ENCODE data around the gene VSIG10L.

Gene VSIG10L

DNA sequence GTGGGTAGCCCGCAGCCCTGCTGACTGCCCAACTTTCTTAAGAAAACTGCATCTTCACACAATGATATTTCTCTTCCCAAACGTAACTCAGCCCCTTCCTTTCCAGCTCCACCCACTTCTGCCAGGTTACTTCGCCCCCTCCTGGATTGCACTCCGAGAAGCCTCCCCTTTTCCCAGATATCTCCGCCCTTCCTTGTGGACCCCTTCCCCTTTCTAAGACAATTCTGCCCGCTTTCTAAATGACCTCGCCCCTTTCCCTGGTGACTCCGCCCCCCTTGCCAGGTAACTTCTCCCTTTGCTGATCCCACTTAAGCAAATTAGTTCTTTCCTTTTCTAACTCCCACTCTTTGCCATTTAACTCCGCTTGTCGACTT is 2.6 kb downstream of the VSIG10L start:
- DNase-seq (ENCODE audit: low read depth in 2 of 3, low spot score in 1 of 3): no peak

DNA sequence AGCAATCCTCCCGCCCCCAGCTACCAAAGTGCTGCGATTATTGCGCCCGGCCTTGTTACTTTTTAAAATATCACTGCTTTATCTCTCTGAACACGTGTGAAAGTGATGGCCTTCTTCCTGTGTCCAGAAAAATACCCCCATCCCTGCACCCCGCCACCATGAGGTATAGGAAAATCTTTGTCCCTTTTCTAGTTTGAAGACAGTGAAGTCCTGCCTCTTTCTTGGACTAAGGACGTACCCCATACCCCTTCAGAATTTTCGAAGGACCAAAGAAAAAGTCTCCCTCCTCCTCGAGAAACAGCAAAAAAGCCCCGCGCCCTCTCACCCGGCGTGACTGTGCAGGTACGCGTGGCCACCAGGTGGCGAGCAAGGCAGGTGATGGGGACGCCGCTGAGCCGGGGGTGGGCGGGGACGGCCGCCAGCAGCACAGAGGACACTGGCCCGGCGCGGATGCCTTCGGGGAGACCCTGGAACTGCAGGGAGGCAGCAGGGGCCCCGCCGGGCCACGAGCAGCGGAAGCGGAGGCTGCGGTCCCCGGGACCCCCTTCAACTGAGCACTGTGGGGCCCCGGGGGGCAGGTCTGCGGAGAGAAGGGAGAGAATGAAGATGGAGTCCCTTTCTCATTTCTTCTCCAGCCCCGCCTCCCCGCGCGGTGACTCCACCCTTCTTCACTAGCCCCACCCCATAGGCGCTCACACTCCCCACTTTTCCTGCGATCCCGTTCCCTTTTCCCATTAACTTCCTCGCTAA is 3.2 kb downstream of the VSIG10L start:
- DNase-seq (ENCODE audit: low read depth in 2 of 3, low spot score in 1 of 3): peak; percentile 78 to 87 (median 83)

DNA sequence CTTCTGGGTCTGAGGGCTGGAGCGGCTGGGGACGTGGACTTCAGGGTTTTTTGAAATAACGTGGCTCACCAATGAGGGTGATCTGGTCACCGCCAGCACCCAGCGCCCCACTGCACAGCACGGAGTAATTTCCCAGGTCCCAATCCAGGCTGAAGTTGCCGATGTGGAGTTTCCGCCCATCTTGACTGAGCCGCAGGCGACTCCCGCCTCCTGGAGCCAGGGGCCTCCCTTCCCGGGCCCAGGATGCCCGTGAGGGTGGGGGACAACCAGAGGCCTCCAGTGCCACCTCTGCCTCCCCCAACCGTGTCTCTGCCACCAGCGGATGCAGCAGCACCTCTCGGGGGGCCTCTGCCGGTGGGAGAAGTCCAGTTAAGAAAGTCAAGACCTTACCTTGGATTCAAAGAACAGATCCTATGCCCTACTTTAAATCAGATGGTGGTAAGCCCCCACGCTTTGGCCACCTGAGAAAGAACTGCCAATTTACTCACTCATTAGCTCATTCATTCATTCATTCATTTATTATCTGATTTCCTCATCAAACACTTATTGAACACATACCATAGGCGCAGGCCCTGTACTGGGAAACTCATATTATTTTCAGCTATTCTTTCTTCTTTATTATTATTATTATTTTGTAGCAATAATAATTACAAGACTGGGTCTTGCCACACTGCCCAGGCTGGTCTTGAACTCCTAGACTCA is 3.9 kb downstream of the VSIG10L start:
- no peak for DNase-seq (ENCODE audit: low read depth in 2 of 3, low spot score in 1 of 3)

DNA sequence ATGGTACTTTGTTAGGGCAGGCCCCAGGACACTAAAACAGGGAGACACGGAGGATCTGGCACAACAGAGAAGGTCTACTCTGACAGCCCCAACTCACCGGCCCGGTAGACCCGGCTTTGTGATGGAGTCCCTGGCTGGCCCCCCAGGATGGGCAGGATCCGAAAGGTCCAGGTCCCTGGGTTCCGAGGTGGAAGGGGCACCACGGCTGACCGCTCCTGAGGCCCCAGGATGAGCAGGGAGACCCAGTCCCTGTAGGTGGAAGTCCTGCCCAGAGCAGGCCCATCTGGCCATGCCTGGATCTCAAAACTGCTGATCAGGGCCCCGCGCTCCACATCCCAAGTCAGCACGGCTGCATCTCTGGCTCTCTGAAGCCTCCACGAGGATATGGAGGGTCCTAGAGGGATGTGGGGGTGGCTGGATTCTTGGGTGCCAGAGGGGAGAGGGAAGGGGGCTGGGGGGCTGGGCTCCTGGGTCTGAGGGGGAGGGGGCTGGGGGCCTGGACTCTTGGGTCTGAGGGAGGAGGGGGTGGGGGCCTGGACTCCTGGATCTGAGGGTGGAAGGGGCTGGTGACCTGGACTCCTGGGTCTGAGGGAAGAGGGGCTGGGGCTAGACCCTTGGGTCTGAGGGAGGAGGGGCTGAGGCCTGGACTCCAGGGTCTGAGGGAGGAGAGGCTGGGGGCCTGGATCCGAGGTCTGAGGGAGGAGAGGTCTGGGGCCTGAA is 4.6 kb downstream of the VSIG10L start:
- DNase-seq (ENCODE audit: low read depth in 2 of 3, low spot score in 1 of 3): no peak

DNA sequence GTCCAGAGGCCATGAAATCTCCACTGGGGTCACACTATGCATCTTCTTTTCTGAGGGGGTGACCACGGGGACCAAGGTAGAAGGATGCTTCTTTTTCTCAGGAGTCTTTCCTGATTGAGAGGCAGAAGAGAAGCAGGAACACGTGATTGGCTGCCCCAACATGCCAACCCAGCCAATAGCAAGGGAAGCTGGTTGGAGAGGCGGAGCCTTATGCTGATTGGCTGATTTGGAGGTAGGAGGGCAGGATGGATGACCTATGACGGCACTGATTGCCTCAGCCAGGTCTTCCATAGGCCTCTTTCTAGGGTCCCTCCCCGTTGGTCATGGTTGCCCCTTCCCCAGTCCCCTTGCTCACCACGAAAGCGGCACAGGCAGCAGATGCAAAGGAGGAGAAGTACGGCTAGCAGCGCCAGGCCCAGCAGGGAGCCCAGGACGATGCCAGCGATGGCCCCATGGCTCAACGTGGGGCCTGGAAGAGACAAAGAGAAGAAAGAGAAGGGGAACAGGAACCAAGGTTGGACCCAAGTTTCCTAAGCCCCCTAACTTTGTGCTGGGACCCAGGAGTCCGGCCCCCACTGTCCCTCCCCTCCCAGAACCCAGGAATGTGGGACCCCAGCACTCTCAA is 8.0 kb downstream of the VSIG10L start:
- DNase-seq (ENCODE audit: low read depth in 2 of 3, low spot score in 1 of 3): peak in 1 of 3 donors; percentile 25

DNA sequence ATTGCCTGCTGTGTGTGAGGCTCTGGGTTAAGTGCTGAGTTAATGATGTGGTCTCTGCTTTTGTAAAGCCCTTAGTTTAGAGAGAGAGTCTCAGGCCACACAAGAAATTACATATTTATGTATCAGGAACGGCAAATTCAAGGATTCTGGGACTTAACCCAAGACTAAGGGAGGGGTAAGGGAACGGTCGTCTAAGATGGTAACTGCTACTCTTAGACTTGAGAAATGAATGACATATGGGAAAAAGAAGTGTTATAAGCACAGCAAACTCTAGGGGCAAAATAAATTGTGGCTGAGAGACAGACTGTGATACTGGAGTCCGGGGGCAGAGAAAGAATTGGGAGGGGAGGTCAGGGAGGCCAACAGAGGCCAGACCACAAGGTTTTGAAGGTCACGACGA is 10.2 kb downstream of the VSIG10L start:
- no peak for DNase-seq (ENCODE audit: low read depth in 2 of 3, low spot score in 1 of 3)

DNA sequence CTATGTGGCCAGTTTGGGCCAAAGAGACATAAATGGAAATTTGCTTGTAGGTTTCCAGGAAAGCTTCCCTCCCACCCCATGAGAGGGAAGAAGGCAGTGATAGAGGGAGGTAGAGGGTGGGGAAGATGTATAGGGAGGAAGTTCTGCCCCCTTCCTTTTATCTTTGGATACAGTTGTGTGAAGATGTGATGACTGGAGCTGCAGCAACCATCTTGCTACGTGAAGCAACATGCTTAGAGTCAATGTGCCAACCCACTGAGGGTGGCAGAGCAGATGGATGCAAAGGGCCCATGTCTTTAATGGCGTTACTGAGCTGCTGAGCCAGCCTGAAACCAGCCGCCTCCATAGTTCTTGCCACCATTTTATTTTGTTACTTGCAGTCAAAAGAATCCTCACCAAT is 10.7 kb downstream of the VSIG10L start:
- DNase-seq (ENCODE audit: low read depth in 2 of 3, low spot score in 1 of 3): no peak

DNA sequence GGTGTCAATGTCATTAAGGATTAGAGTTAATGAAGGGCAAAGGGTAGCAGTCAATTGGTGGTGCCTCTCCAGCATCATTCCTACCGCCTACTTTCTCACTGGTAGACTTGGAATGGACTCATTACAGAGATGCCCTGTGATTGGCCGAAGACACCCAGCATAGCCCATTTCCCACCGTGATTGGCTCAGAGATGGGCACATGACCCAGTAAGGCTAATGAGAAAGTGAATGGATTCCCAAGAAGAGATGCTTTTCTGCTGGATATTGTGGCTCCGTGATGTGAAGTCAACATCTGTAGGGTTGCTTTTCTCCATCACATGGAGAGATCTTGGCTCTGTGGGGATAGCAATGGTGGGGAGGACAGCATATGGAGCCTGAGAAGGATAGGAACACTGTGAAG is 11.6 kb downstream of the VSIG10L start:
- no peak for DNase-seq (ENCODE audit: low read depth in 2 of 3, low spot score in 1 of 3)

DNA sequence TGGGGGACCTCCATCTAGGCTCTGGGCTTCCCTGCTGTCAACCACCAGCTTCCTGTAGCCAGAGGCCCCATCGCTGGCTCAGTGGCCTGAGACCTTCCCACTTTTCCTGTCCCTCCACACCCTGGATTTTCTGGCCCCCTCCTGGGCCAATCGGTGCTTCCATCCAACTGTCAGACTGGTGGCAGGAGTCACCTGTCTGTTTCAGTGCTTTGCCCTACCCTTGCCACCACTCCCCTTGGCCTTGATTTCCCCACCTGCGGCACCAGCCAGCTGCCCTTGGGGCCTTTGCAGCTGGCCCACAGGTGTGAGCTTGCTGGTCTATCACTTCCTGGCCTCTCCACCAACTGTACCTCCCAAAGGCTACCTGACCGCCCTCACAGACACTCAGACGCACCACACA is 12.5 kb downstream of the VSIG10L start:
- DNase-seq (ENCODE audit: low read depth in 2 of 3, low spot score in 1 of 3): no peak

DNA sequence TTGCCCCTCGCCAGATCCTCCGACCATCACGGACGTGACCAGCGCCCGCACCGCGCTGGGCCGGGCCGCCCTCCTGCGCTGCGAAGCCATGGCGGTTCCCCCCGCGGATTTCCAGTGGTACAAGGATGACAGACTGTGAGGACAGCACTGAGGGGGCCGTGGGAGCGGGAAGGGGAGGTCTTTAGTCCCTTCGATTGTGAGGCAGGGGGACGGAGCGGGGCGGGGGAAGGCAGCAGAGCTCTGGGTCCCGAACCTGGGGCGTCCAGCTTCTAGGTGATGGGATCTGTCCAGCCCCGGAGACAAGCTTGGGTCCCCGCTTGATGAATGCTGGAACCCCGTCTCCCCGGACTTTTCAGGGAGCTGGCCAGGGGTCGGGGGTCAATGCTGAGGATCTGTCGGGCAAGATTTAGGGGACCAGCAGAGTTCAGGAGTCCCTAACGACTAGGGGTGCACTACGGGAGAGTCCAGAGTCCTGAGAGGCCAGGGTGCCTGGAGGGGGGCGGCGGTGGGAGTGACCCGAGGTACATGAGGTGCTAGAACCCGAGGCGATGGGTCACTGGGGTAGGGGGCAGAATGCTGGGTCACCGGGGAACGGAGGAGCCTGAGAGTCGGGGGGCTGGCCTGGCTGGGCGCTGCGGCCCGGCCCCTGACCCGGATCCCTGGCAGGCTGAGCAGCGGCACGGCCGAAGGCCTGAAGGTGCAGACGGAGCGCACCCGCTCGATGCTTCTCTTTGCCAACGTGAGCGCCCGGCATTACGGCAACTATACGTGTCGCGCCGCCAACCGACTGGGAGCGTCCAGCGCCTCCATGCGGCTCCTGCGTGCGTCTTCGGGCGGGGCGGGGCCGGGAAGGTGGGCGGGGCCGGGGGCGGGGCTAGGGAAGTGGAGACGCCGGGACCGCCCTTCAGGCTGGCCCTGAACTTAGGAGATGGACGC is 14.6 kb downstream of the VSIG10L start:
- peak; percentile 43 to 48 (median 45) for DNase-seq (ENCODE audit: low read depth in 2 of 3, low spot score in 1 of 3)

DNA sequence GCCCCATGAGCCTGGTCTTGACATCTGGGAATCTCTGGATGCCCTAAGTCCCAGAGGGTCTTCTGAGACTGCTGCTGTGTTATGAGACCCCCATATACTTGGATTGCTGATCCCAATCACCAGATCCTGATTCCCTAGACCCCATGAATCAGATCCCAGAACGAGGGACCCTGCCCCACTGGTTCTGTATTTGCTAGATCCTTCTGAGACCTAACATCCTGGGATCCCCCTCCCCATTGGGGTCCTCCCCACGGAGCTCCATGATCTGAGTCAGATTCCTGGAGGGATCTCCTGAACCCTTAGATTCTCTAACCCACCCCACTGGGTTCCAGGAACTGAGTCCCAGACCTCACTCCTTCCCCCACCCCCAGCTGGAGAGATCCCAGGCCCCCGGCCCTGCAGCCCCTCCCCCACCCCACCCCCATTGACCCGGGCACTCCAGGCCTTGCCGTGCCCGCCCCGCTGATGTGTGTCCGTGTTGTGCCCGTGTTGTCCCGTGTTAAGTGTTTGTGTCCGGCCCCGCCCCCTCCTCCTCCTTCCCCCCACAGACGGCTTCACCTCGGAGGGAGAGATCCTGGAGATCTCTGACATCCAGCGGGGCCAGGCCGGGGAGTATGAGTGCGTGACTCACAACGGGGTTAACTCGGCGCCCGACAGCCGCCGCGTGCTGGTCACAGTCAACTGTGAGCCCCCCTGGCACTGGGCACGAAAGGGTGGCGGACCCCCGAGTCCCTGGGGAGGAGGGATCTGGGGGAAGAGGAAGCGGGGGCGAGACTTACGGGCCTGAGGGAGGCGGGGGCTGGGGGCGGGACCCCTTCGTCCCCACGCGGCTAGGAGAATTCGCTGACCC is 15.5 kb downstream of the VSIG10L start:
- no peak for DNase-seq (ENCODE audit: low read depth in 2 of 3, low spot score in 1 of 3)

DNA sequence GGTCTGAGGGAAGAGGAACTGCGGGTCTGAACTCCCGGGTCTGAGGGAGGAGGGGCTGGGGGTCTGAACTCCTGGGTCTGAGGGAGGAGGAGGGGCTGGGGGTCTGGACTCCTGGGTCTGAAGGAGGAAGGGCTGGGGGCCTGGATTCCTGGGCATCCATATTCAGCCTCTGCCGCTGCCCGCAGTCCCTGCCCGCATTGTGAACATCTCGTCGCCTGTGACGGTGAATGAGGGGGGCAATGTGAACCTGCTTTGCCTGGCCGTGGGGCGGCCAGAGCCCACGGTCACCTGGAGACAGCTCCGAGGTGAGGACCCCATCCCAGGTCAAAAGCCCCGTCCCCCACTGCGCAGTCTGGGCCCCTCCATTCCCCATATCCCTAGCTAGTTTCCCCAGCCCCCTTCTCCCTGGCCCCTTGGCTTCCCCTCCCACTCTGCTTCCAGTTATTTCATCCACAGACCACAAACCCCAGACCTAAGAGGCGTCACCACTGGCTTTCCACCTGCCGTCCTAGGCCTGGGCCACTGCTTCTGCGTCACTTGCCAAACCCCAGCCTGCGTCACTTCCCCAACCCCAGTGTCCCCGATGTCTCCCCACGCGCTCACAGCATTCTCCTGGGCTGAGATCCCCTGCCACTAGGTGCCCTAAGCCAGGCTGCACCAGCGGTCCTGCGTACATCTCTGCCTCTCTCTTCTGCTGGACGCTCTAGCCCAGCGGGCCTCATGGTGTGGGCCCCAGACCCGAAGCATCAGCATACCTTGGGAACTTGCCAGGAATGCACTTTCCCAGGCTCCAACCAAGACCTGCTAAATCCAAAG is 16.6 kb downstream of the VSIG10L start:
- DNase-seq (ENCODE audit: low read depth in 2 of 3, low spot score in 1 of 3): no peak

DNA sequence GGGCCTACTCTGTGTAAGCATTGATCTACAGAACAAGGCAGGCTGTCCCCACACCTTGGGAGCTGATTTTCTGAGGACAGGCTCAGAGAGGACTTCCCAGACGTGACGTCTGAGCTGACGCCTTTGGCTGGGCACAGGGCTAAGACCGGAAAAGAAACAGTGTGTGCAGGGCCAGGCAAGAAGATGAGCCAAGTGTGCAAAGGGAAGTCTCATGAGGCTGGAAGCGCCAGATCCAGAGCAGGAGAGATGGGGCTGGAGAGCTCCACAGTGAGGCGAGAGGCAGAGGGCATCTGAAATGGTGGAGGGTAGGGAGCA is 17.8 kb downstream of the VSIG10L start:
- DNase-seq (ENCODE audit: low read depth in 2 of 3, low spot score in 1 of 3): no peak

DNA sequence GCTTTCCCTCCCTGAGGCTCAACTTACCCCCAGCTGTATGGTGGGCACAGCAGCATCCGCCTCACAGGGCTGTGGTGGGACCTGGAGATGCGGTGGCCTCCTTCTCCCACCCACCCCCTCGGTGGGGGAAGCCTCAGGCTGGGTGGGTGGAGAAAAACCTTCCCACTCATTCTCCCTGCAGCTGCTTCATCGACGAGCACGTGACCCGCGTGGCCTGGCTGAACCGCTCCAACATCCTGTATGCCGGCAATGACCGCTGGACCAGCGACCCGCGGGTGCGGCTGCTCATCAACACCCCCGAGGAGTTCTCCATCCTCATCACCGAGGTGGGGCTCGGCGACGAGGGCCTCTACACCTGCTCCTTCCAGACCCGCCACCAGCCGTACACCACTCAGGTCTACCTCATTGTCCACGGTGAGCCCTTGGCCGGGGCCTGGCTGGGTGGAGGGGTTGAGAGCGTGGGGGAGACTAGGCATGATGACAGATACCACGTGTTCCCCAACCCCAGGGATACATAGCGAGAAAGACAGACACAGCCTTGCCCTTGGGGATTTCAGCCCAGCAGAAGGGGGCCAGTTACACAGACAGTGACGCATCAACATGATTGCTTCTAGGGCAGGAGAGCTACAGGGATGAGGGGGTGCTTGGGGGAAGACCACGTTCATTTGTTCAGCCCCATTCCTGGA is 18.3 kb downstream of the VSIG10L start:
- DNase-seq (ENCODE audit: low read depth in 2 of 3, low spot score in 1 of 3): no peak

DNA sequence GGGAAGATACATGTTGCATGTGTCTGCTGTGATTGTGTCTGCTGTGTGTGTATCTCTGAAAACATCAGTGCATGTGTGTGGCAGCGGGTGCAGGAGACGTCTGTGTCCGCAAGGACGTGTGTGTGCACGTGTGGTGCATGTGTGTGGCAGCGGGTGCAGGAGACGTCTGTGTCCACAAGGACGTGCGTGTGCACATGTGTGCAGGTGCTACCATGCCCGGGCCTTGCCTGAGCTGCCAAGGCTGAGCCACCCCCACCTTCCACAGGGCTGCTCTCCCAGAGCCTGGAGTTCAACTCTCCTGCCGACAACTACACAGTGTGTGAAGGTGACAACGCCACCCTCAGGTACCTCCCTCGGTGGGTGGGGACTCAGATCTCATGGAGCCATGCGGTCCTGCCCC is 20.1 kb downstream of the VSIG10L start:
- no peak for DNase-seq (ENCODE audit: low read depth in 2 of 3, low spot score in 1 of 3)

DNA sequence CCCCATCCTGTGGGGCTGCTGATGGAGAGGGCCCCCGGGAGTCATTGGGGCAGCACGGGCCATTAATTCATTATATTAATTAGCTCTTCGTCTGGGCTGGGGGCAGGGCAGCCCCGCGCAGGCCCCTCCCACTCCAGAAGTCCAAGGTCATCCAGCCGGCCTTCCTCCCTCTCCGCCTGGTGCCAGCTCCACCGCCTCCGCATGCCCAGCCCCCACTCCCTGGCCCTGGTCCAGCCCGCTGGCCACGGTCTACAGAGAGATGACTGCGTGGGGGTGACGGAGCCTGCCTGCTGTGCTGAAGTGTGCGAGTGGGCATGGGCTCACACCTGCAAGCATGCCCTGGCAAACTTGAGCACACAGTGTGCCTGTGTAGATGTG is 21.7 kb downstream of the VSIG10L start:
- no peak for DNase-seq (ENCODE audit: low read depth in 2 of 3, low spot score in 1 of 3)

DNA sequence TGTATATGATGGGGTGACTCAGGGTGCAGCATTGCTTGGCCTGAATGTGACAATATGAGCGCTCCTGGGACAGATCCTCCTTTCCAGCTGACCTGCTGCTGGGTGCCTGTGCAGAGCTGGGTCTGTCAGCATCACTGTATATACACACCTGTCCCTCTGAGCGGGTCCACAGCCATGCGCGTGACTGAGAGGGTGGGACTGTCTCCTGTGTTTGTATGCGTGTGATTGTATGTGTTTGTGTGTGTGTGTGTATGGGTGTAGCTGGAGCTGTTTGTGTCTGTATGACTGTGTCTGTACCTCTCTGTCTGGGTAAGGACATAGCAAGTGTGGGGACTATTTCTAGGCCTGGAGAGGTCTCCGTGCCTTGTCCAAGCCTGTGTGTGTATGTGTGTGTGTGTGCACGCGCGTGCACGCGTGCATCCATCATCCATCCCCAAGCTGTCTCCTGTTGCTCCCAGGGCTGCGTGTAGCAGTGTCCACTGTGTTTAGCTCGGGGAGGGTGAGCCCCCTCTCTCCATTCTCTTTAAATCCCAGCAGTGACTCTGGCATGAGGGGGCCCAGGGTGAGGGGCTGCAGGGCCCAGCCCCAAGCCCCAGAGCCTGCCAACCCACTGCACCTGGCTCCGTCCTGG is 22.2 kb downstream of the VSIG10L start:
- no peak for DNase-seq (ENCODE audit: low read depth in 2 of 3, low spot score in 1 of 3)

Measured in stimulated activated CD4-positive, alpha-beta T cell treated with anti-CD3 and anti-CD28 coated beads, Interleukin-12 subunit alpha, Interleukin-12 subunit beta, amount 100 ng/mL, for 48 hours (primary cell).